IPS-20b (cell line): ENCODE results near the gene PDE1A.

Experiments
- H3K27ac ChIP-seq: one replicate; pipeline ENCODE4 v1.5.1; 2013; ENCODE audit warnings: low read length
- H3K27me3 ChIP-seq: 2 replicates; pipeline ENCODE4 v1.6.1; 2013; ENCODE audit warnings: mild to moderate bottlenecking, low read length, inconsistent platforms; ENCODE audit not compliant: insufficient read depth
- H3K36me3 ChIP-seq: 2 replicates; pipeline ENCODE4 v1.6.1; 2013; ENCODE audit warnings: low read depth, mild to moderate bottlenecking, inconsistent platforms, low read length, moderate library complexity; ENCODE audit not compliant: insufficient read depth
- H3K4me1 ChIP-seq: 2 replicates; pipeline ENCODE4 v1.6.1; 2013; ENCODE audit warnings: mild to moderate bottlenecking, control low read depth, inconsistent platforms, low read length, moderate library complexity; ENCODE audit not compliant: insufficient read depth
- H3K4me3 ChIP-seq: 2 replicates; pipeline ENCODE4 v1.5.1; 2013; ENCODE audit warnings: mild to moderate bottlenecking, low read length, inconsistent platforms
- H3K9ac ChIP-seq: 2 replicates; pipeline ENCODE4 v1.6.1; 2013; ENCODE audit warnings: low read depth, mild to moderate bottlenecking, inconsistent platforms, low read length, moderate library complexity
- H3K9me3 ChIP-seq: 2 replicates; pipeline ENCODE4 v1.6.1; 2013; ENCODE audit warnings: mild to moderate bottlenecking, low read depth, low read length, inconsistent platforms; ENCODE audit not compliant: insufficient read depth

PDE1A gene

GRCh38 chr2:182115258-182115657 is 311.6 kb downstream of the PDE1A start:
- no peaks in the 10 kb centered on the region for H3K36me3 ChIP-seq
- no peaks in the 10 kb centered on the region for H3K9me3 ChIP-seq
- H3K4me1 ChIP-seq, result 0 out of 2 replicates have a peak, but pooled peaks cover 3% of the 10 kb centered on the region
- no peak overlapping the region for H3K9ac ChIP-seq
- H3K27ac ChIP-seq, result no peak overlapping the region
- no peak overlapping the region for H3K4me3 ChIP-seq
- no peaks in the 10 kb centered on the region for H3K27me3 ChIP-seq

- no peaks in the 10 kb centered on the region for H3K9me3 ChIP-seq
- no peaks in the 10 kb centered on the region for H3K36me3 ChIP-seq
- H3K27ac ChIP-seq, result no peak overlapping the region
- H3K4me3 ChIP-seq, result no peak overlapping the region
- no peaks in the 10 kb centered on the region for H3K27me3 ChIP-seq
- H3K9ac ChIP-seq, result no peak overlapping the region
- H3K4me1 ChIP-seq, result 0 out of 2 replicates have a peak, but pooled peaks cover 4% of the 10 kb centered on the region
Observed at GRCh38 chr2:182113334-182113733, 313.5 kb downstream of the PDE1A start.

GRCh38 chr2:182110347-182110746 is 316.5 kb downstream of the PDE1A start:
- H3K36me3 ChIP-seq, result no peaks in the 10 kb centered on the region
- no peak overlapping the region for H3K27ac ChIP-seq
- no peaks in the 10 kb centered on the region for H3K9me3 ChIP-seq
- 0 out of 2 replicates have a peak, but pooled peaks cover 4% of the 10 kb centered on the region for H3K4me1 ChIP-seq
- H3K9ac ChIP-seq, result no peak overlapping the region
- H3K27me3 ChIP-seq, result no peaks in the 10 kb centered on the region
- H3K4me3 ChIP-seq, result no peak overlapping the region

- Histone ChIP-seq H3K9me3 (no peaks in the 10 kb centered on the region), H3K27me3 (no peaks in the 10 kb centered on the region), H3K36me3 (no peaks in the 10 kb centered on the region), H3K4me1 (peaks cover 3% of the 10 kb centered on the region; the same call in 1 of the 2 replicates), H3K4me3 (no peak overlapping the region), H3K27ac (no peak overlapping the region), H3K9ac (no peak overlapping the region)
Observed at GRCh38 chr2:182103526-182103925, 323.3 kb downstream of the PDE1A start.

GRCh38 chr2:182101263-182101662 is 325.6 kb downstream of the PDE1A start:
- Histone ChIP-seq H3K9ac (0 out of 2 replicates have a peak overlapping the region, but pooled peaks have one; percentile 36), H3K27me3 (no peaks in the 10 kb centered on the region), H3K36me3 (no peaks in the 10 kb centered on the region), H3K9me3 (no peaks in the 10 kb centered on the region), H3K4me3 (no peak overlapping the region), H3K4me1 (peaks cover 3% of the 10 kb centered on the region; the same call in 1 of the 2 replicates), H3K27ac (no peak overlapping the region)

GRCh38 chr2:182098648-182099047 is 328.2 kb downstream of the PDE1A start:
- Histone ChIP-seq H3K27ac (no peak overlapping the region), H3K36me3 (no peaks in the 10 kb centered on the region), H3K4me1 (peaks cover 3% of the 10 kb centered on the region; the same call in 1 of the 2 replicates), H3K27me3 (no peaks in the 10 kb centered on the region), H3K9me3 (no peaks in the 10 kb centered on the region), H3K9ac (no peak overlapping the region), H3K4me3 (no peak overlapping the region)

GRCh38 chr2:182097571-182098164 is 329.2 kb downstream of the PDE1A start:
- Histone ChIP-seq H3K9ac (no peak overlapping the region), H3K9me3 (no peaks in the 10 kb centered on the region), H3K27me3 (no peaks in the 10 kb centered on the region), H3K4me1 (peaks cover 3% of the 10 kb centered on the region; the same call in 1 of the 2 replicates), H3K4me3 (no peak overlapping the region), H3K36me3 (no peaks in the 10 kb centered on the region), H3K27ac (no peak overlapping the region)

GRCh38 chr2:182090486-182090885 is 336.4 kb downstream of the PDE1A start:
- no peak overlapping the region for H3K9ac ChIP-seq
- H3K36me3 ChIP-seq, result no peaks in the 10 kb centered on the region
- no peaks in the 10 kb centered on the region for H3K4me1 ChIP-seq
- no peak overlapping the region for H3K4me3 ChIP-seq
- H3K9me3 ChIP-seq, result no peaks in the 10 kb centered on the region
- no peaks in the 10 kb centered on the region for H3K27me3 ChIP-seq
- H3K27ac ChIP-seq, result no peak overlapping the region
